Dermis microvascular lymphatic vessel endothelial cell (primary cell): ENCODE data around the gene MRPL57. TPM values are rescaled to one million over a fixed set of nuclear protein-coding genes. Genes with fewer than 3 reads are reported as not detected.

Experiments used
- total RNA-seq: library from RNA; depleted of rRNA; stranded (reverse); fragments of >200 nt; gene quantifications from 2 replicates; pipeline ENCODE4 v1.2.1, GENCODE V29; 2014

MRPL57 gene
- total RNA-seq, 1 donor from 2014 or later = 22.2 TPM

Other genes starting within 250 kb of the MRPL57 start
- gene LATS2, start 115.1 kb upstream of the MRPL57 start, total RNA-seq = 17.5 and 30.3 TPM in 2 replicates
- 24.0 and 29.9 TPM in 2 replicates for gene SAP18, start 36.5 kb upstream of the MRPL57 start, total RNA-seq
- 2.1 and 3.9 TPM in 2 replicates for gene SKA3, start 106 bp upstream of the MRPL57 start, total RNA-seq